ENCODE results near the gene RPS15A.

- no peak for TF ChIP-seq POLR2A (IDR thresholded peaks at IDR 0.05; ENCODE audit: low read length)
- TF ChIP-seq GATA1 (IDR thresholded peaks at IDR 0.05; ENCODE audit: low read depth, low read length): no peak
These were observed 6.2 kb upstream of the RPS15A start for GRCh38 chr16:18796377-18796776.
